Measurements from ENCODE around the gene PRM2. TPM values are rescaled to one million over a fixed set of nuclear protein-coding genes. Genes with fewer than 3 reads are reported as not detected.

The PRM2 gene
- total RNA-seq, 1 experiment from 2014 or later: not detected

- Histone ChIP-seq H3K27me3 (ENCODE audit: control insufficient read depth, insufficient read depth, low read length) (no peaks in the 10 kb centered on the region), H3K36me3 (replicated peaks; ENCODE audit: control insufficient read depth, insufficient read depth, low read length) (no peaks in the 10 kb centered on the region), H3K4me3 (ENCODE audit: insufficient read depth, low read depth, low read length) (no peak overlapping the region)
- no peak for DNase-seq
Observed at GRCh38 chr16:11265124-11265523, 11.2 kb downstream of the PRM2 start.

- H3K27me3 ChIP-seq (ENCODE audit: control insufficient read depth, insufficient read depth, low read length): no peaks in the 10 kb centered on the region
- H3K4me3 ChIP-seq (ENCODE audit: insufficient read depth, low read depth, low read length): no peak overlapping the region
- DNase-seq: no peak
- no peaks in the 10 kb centered on the region for H3K36me3 ChIP-seq (replicated peaks; ENCODE audit: control insufficient read depth, insufficient read depth, low read length)
Observed at GRCh38 chr16:11264155-11264832, 12.0 kb downstream of the PRM2 start.

GRCh38 chr16:11263737-11264136, 12.5 kb downstream of the PRM2 start:
- Histone ChIP-seq H3K4me3 (ENCODE audit: insufficient read depth, low read depth, low read length) (no peak overlapping the region), H3K27me3 (ENCODE audit: control insufficient read depth, insufficient read depth, low read length) (no peaks in the 10 kb centered on the region), H3K36me3 (replicated peaks; ENCODE audit: control insufficient read depth, insufficient read depth, low read length) (no peaks in the 10 kb centered on the region)
- no peak for DNase-seq

DNA sequence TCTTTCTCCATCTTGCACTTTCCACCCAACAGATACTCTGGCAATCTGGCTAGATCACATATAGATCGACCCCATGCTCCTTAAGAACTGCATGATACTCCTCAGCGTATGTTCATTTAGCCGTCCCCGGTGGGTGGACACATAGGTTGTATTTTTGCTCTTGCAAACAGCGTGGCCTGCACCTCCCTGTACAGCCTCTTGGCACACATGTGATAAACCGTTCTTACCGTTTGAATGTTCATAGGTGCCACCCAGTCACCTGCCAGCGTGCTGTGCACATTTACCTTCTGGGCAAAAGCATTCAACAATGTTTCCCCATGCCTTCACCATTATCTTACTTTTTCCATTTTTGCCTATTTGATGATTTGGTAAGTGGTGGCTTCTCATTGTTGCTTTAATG, 13.4 kb downstream of the PRM2 start:
- H3K27me3 ChIP-seq (ENCODE audit: control insufficient read depth, insufficient read depth, low read length): no peaks in the 10 kb centered on the region
- no peaks in the 10 kb centered on the region for H3K36me3 ChIP-seq (replicated peaks; ENCODE audit: control insufficient read depth, insufficient read depth, low read length)
- no peak overlapping the region for H3K4me3 ChIP-seq (ENCODE audit: insufficient read depth, low read depth, low read length)
- DNase-seq: no peak

- Histone ChIP-seq H3K27me3 (ENCODE audit: control insufficient read depth, insufficient read depth, low read length) (no peaks in the 10 kb centered on the region), H3K36me3 (replicated peaks; ENCODE audit: control insufficient read depth, insufficient read depth, low read length) (no peaks in the 10 kb centered on the region), H3K4me3 (ENCODE audit: insufficient read depth, low read depth, low read length) (no peak overlapping the region)
- DNase-seq: peak; percentile 56
Observed at GRCh38 chr16:11260596-11260966, 15.7 kb downstream of the PRM2 start.

DNA sequence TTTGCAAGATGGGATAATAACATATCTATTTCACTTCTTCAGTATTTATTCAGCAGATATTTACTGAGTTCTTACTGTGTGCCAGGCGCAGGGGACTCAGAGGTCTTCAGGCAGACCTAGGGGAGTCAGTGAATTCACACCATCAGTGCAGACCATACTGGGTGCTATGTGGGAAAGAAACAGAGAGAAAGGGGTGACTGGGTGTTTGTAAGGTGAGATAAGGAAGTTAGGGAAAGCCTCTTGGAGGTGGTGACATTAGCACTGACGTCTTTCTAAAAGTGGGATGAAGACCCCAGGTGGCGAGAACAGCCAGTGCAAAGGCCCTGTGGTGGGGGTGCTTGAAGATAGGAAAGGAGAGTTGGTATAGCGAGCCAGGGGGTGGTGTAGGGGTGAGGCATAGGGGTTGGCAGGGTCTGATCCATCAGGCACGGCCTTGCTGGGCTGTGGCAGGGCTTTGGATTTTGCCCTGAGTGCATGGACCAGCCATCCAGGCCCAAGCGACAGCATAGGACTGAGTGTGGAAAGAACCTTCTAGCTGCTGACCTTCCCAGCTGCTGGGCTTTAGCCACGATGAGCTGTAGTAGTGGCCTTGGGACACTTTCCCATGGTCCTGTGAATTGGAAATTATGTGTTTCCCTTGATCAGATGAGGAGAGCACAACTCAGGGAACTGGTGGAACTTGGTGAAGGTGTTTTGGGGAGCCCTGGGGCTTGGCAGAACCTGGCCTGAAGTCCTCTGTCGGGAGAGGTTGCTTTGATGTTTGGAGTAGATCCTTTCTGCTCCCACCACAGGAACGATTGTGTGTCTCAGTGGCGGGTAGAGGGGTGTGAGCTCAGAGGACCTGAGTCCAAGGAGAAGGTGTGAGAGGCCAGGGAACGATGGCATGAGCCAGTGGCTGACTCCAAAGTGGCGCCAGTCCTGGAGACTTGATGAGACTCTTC, 16.4 kb downstream of the PRM2 start:
- Histone ChIP-seq H3K27me3 (ENCODE audit: control insufficient read depth, insufficient read depth, low read length) (no peaks in the 10 kb centered on the region), H3K4me3 (ENCODE audit: insufficient read depth, low read depth, low read length) (no peak overlapping the region), H3K36me3 (replicated peaks; ENCODE audit: control insufficient read depth, insufficient read depth, low read length) (no peaks in the 10 kb centered on the region)
- no peak for DNase-seq

GRCh38 chr16:11258553-11259492, 17.5 kb downstream of the PRM2 start:
- Histone ChIP-seq H3K4me3 (ENCODE audit: insufficient read depth, low read depth, low read length) (no peak overlapping the region), H3K36me3 (replicated peaks; ENCODE audit: control insufficient read depth, insufficient read depth, low read length) (peaks cover 8% of the 10 kb centered on the region), H3K27me3 (ENCODE audit: control insufficient read depth, insufficient read depth, low read length) (no peaks in the 10 kb centered on the region)
- no peak for DNase-seq

DNA sequence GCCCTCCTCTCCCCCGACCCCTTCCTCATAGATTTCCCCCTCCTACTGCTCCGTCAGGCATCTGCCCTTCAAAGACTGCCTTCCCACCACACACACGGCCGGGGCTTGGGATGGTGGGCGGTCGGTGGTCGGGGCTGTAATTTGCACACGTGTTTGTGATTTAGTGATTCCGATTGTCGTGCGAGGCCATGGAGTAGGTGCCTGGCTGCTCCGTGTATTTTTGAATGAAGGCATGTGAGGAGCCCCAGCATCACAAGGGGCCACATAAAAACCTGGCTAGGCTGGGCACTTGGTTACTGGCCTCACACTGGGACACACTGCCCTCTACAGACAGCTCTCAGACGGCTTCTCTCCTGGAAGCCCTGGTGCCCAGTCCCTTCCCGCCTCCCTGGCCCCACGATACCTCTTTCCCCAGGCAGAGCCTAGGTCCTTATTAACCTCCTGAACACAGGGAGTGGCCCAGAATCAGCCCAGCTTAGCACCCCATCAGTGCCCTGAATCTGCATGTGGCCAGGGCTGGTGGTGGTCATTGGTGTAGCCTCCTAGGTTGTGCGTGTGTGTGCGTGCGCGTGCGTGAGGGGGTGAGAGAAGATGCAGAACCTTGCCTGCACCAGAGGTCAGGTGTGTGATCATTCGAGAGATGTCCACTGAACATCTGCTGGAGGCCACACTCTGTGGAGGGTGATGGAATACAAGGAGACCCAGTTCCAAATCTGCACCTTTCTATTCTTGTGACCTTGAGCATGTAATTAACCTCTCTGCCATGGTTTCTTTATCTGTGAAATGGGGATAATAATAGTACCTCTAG, 18.9 kb downstream of the PRM2 start:
- H3K27me3 ChIP-seq (ENCODE audit: control insufficient read depth, insufficient read depth, low read length): no peaks in the 10 kb centered on the region
- peaks cover 13% of the 10 kb centered on the region for H3K36me3 ChIP-seq (replicated peaks; ENCODE audit: control insufficient read depth, insufficient read depth, low read length)
- H3K4me3 ChIP-seq (ENCODE audit: insufficient read depth, low read depth, low read length): peak overlapping the region; percentile 74
- peak; percentile 90 for DNase-seq

DNA sequence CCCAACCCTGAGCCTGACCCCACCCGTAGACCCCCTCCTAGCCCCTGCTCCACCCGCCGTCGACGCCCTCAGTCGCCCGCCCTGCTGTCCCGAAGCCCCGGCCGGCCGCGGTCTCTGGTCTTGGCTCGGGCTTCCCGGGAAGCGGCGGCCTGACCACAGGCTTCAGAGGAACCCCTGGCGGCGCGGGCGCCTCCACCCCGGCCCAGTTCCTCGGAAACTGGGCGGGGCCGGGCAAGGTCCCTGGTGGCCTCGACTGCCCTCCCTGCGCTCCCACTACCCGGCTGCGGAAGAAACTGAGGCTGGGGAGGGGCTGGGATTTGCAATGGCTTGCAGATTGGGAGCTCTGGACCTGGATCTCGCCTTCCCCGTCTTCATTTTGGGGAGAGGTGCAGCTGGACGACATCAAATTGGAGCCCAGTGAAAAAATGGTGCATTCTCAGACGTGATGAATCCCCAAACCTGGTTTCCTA, 19.6 kb downstream of the PRM2 start:
- DNase-seq: no peak
- peaks cover 15% of the 10 kb centered on the region for H3K36me3 ChIP-seq (replicated peaks; ENCODE audit: control insufficient read depth, insufficient read depth, low read length)
- H3K27me3 ChIP-seq (ENCODE audit: control insufficient read depth, insufficient read depth, low read length): no peaks in the 10 kb centered on the region
- H3K4me3 ChIP-seq (ENCODE audit: insufficient read depth, low read depth, low read length): peak overlapping the region; percentile 74

DNA sequence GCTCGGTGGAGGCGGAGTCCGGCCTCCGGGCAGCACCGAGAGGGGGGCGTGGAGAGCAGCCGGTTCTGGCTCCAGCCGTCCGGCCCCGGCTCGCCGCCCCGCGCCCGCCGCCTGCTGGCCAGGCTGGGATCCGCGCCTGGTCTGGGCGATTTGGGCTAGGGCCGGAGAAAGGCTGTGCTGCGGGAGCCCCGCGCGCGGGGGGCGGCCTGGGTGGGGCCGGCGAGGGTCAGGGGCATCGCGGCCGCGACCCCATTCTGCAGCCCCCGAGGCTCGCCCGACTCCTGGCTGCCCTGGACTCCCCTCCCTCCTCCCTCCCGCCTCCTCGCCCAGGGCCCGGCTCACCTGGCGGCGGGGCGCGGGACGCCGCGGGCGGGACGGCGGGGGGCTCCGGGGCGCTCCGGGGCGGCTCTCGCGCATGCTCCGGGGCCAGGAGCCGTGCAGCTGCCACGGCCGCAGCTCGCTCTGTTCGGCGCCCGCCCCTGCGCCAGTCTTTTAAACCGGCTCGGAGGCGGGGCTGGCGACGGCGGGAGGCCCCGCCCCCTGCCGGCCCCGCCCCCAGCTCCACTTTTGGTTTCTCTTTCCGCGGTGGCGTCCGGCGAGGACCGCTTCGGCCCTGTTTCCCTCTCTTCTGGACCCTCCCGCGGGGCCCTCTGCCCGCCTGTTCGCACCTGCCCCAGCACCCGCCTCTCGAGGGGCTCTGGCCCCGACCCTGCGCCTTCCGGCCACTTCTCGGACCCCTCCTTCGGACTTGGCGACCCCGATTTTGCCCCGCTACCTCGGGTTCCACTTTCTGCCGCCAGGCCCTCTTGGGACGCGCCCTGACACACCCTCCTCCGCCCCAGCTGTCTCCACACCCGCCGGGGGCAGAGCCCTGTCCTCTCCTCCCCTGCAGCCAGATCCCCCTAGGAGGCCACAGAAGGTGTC, 20.3 kb downstream of the PRM2 start, which contains the start of gene SOCS1:
Gene SOCS1 (minus strand): TSS at position 468 of the 924 bp plus-strand sequence. CDS start 726 bp downstream, outside the sequence.
- DNase-seq: peak; percentile 98
- Histone ChIP-seq H3K27me3 (ENCODE audit: control insufficient read depth, insufficient read depth, low read length) (no peaks in the 10 kb centered on the region), H3K4me3 (ENCODE audit: insufficient read depth, low read depth, low read length) (peak within 1 kb of the TSS; percentile 87), H3K36me3 (replicated peaks; ENCODE audit: control insufficient read depth, insufficient read depth, low read length) (peaks cover 15% of the 10 kb centered on the region)

- no peaks in the 10 kb centered on the region for H3K27me3 ChIP-seq (ENCODE audit: control insufficient read depth, insufficient read depth, low read length)
- peak overlapping the region; percentile 87 for H3K4me3 ChIP-seq (ENCODE audit: insufficient read depth, low read depth, low read length)
- H3K36me3 ChIP-seq (replicated peaks; ENCODE audit: control insufficient read depth, insufficient read depth, low read length): peaks cover 15% of the 10 kb centered on the region
- peak; percentile 73 for DNase-seq
Observed at GRCh38 chr16:11254913-11255736, 21.2 kb downstream of the PRM2 start.
